NCI-H1694 (cell line): ENCODE data around the gene MGAT4A.
"Not testable (repeated sequence)": the region's sequence is repeated elsewhere in the genome, so short reads cannot be mapped to it uniquely, and the experiment has no call there.

Experiments
- DNase-seq: peaks from one replicate; lab custom pipeline; 2025; lab: John Stamatoyannopoulos, UW

The MGAT4A gene

DNA sequence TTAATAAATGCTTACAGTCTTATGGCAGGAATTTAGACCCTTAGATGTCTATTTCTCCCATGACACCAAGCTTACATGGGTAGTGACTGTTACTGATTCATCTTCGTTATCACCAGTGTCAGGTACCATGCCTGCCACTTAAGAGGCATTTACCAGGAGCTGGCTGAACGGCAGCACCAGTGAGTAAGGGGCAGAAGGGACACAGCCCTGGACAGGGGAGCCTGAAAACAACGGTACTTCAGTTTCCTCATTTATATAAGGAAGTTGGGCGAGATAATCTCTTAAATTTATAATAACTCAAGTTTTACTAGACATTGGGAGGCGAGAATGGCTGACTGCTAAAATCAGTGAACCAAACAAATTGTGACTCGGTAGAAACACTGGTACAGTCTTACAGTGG lies 123.8 kb downstream of the MGAT4A start:
- no peak for DNase-seq

DNA sequence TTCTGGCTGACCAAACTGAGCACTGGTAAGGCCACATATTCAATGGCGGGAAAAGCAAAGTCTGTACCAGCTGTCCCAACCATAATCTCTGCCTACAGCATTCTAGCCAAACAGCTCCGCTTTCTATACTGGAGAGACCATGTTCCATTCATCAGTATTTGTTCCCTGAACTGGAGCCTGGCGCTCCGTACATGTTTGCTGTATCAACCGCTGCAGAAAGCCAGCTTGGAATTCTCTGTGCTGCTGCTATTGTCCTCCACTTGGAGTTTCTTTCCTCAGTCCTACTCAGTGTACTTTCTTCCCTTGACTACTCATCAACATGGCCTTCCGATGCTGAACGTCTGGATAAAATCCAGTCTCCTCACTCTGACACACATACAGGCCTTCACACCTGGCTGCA lies 124.5 kb downstream of the MGAT4A start:
- DNase-seq: no peak

DNA sequence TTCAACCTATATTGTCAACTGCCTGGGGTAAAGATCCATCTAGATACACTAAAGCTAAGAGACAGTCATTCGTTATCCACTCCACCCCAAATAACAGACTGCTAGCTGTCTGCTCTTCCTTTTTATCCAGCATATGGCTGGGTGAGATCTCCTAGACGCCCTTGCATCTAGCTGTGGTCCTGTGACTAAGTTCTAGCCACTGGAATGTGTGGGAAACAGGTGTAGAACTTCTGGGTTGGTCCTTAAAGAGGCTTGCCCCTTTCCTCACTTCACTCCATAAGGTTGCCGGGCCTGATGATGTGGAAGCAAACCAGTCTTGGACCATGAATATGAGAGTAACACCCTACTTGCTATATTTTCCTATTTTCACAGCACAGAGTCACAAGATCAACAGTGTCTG lies 125.9 kb downstream of the MGAT4A start:
- DNase-seq: no peak

DNA sequence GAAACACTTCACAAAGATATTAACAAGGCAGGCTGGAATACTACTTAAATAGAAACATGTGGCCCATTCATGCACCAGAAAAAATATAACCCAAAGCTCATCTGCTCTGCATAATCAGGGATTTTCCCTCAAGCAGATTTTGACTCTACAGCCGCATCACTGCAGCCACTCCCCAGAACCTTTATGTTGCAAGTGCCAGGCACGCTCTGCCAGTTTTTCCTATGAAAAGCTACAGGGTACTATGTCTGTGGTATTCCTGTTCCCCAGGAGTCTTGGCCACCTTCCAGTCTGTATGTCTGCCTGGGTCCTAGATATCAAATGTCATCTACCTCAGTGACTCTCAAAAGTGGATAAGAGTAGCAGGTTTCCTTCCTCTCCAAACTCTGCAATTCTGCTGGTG lies 126.4 kb downstream of the MGAT4A start:
- no peak for DNase-seq

DNA sequence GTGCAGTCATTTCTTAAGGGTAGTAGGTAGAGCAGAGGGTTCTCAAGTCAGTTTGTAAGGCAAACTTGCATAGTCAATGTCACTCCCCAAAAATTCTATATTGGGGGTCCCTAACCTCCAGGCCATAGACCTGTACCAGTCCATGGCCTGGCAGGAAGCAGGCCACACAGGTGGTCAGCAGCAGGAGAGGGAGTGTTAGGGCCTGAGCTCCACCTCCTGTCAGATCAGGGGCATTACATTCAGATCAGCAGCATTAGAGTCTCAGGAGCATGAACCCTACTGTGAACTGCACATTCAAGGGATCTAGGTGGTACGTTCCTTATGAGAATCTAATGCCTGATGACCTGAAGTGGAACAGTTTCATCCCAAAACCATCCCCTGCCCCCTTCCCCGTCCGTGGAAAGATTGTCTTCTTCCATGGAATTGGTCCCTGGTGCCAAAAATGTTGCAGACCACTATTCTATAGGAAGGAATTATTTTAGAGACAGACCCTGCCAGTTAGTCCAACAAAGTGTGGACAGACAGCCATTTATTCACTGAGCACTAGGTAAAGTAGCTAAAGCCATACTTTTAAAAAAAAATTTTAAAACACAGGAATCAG lies 129.3 kb downstream of the MGAT4A start:
- no peak for DNase-seq

DNA sequence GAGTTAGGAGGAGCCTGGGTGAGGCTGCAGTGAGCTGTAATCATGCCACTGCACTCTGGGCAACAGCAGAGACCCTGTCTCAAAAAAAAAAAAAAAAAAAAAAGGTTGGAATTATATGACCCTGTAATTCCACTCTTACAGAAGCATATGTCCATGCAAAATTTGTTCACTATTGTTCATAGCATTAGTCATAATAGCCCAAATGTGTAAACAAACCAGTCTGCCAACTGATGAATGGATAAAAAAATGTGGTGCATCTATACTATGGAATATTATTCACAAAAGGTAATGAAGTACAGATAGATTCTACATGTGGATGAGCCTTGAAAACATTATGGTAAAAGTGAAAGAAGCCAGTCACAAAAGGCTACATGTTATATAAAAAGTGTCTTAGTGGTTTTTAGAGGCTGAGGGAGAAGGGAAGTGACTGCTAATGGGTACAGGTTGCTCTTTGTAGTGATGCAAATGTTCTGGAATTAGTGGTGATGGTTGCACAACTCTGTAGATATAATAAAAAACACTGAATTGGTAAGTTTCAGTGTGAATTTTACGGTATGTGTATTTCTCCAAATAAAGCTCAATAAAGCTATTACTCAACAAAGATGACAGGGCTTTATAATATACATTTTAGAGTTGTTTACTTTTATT lies 132.0 kb downstream of the MGAT4A start:
- no peak for DNase-seq

DNA sequence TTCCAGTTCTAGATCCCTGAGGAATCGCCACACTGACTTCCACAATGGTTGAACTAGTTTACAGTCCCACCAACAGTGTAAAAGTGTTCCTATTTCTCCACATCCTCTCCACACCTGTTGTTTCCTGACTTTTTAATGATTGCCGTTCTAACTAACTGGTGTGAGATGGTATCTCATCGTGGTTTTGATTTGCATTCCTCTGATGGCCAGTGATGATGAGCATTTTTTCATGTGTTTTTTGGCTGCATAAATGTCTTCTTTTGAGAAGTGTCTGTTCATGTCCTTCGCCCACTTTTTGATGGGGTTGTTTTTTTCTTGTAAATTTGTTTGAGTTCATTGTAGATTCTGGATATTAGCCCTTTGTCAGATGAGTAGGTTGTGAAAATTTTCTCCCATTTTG lies 136.3 kb downstream of the MGAT4A start:
- DNase-seq: not testable (repeated sequence)

DNA sequence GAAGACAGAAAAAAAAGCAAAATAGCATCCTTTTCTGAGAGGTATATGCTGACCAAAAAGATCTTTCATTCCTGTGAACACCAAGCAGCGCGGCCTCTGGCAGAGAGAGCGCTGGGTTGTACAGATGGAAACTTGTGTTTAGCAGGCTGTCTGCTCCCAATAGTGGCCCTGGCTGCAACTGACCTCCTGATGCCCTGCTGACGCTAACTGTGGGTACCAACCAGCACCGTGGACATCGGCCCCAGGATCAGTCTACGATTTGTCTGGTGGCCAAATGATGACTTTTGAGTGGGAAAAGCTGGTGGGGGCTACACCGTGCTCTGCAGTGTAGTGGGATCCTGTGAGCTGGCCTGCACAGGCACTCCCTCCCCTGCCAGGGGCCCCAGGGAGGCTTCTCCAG lies 138.4 kb downstream of the MGAT4A start:
- DNase-seq: no peak

DNA sequence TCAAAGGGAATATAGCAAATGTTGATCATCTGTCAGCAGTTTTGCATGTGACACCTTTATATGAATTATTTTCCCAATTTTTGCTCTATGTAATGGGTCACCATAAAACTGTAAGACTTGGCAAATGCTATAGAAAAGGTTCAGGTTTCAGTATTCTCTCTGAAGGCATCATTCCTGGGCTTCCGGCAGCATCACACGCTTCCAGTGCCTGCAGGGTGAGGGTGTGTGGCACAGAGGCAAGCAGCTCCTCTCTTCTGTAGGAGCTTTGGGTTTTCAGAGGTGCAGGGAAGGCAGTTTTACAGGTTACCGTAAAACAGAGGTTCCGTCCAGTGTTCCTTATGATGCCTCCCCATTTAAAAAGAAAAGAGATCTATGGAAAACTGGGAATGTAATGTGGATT lies 141.4 kb downstream of the MGAT4A start:
- no peak for DNase-seq

DNA sequence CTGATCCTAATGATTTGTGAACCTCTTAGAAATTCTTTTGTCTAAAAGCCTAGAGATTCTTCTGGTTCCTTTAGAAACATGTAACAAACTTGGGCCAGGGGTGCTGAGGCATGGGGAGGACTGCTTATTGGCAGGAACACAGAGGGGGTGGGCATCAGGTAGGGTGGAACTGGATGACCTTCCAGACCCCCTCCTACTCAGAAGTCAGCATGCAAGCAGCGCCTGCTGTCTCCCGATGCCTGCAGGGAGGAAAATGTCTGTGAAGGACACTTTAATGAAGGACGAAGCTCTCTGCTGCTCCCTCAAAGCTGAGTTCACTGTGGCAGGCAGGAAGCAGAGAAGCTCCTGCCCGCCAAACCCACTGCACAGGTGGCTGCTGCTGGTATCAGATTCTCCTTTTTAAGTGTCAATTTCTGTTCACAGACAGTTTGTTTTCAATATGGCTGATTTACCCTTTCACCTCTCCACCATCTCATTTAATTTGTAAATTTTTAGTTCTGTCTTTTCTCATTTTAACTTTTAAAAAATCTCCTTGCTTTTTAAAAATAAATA lies 142.0 kb downstream of the MGAT4A start:
- DNase-seq: no peak

DNA sequence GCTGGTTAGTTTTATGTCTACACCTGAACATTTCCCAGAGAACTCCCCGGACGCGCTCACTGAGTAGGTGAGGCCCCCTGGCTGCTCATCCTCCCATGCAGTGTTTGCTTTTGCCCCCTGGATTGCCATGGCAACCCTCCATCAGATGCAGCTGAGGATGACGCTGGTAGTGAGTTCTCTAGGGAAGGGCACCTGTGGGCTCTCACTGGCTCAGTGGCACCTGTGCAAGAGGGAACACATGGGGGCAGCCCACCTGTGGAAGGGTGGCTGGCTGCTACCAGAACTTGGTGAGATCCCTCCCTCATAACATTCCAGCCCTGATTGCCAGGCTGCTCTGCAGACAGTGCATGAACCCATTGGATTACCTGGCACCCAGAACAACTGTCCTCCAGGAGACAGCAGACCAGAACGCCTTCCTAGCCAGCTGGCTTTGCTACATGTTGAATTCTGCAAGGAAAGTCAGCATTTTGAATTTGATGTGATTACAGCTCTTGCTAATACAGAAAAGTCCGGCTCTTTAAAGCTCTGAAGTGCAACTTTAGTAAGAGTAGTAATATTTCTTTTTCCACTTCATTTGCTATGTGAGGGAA lies 144.3 kb downstream of the MGAT4A start:
- no peak for DNase-seq

DNA sequence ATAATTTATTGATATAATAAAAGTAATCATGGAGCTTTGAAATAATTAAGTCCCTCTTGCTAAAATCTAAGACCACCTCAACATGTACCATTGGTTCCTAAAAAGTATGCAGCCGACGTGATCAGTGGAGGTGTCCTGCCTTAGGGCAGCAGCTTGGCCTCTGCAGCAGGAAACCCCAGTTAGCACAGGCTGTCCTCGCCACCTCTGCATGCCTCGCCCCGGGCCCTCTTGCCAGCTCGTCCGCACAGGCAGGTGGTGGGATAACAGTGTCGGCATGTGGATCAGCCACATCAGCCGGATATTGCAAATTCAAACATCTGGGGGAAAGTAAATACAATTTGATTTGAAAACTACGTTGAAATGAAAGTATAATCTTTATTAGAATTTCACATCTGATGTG lies 145.5 kb downstream of the MGAT4A start:
- no peak for DNase-seq

DNA sequence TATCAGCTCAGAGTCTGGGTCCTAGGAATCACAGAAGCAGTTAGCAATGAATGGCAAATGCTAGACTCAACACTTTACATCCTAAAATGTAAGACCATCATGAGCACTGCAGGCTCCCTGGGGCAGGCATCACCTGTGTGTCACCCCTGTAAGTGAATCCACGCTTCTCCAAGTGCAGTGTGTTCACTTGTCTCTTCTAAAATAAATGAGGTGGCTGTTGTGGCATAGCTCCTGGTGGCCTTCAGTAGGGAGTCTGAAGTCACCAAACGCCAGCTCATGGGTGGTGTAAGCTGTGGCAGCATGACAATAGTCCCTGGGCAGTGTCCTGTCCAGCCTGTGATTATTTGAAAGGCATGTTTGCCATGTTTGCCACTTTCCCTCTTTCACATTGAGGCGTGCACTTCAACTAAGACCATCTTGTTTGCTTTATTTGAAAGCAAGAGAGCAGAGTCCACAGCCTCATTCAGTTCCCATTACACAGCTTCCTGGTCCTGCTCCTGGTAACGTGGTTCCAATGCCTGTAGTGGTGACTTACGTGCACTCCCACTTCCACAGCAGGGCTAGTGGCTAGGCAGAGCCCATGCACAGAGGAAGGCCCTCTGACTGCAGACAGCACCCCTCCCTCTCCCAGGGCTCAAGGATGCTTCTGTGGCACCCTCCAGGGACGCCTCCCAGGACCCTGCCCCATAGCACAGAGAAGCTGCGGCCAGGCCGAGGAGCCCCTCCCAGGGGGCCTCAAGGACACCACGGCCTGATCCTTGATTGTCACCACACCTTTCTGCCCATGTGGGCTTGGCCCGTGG lies 146.9 kb downstream of the MGAT4A start:
- no peak for DNase-seq

DNA sequence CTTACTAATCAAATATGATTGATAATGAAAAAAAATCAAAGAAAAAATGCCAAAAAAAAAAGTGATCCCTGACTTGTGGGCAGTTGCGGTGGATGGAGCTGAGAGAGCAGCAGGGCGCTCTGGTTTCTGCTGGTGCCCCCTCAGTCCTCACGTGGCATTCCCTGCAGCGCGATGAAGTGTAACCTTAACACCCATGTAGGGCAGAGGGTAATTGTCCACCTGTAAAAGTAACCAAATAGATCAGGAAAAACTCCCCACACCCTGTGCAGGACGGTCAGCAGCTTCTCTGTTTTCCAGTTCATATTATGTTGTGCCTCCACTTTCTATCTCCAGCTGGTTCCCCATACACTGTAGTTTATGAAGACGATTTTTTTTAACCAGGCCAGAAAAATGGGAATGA lies 147.7 kb downstream of the MGAT4A start:
- DNase-seq: no peak

DNA sequence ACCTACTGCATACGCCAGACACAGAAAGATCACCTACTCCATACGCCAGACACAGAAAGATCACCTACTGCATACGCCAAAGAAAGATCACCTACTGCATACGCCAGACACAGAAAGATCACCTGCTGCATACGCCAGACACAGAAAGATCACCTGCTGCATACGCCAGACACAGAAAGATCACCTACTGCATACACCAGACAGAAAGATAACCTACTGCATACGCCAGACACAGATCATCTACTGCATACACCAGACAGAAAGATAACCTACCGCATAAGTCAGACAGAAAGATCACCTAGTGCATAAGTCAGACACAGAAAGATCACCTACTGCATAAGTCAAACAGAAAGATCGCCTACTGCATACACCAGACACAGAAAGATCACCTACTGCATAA lies 148.4 kb downstream of the MGAT4A start:
- no peak for DNase-seq

DNA sequence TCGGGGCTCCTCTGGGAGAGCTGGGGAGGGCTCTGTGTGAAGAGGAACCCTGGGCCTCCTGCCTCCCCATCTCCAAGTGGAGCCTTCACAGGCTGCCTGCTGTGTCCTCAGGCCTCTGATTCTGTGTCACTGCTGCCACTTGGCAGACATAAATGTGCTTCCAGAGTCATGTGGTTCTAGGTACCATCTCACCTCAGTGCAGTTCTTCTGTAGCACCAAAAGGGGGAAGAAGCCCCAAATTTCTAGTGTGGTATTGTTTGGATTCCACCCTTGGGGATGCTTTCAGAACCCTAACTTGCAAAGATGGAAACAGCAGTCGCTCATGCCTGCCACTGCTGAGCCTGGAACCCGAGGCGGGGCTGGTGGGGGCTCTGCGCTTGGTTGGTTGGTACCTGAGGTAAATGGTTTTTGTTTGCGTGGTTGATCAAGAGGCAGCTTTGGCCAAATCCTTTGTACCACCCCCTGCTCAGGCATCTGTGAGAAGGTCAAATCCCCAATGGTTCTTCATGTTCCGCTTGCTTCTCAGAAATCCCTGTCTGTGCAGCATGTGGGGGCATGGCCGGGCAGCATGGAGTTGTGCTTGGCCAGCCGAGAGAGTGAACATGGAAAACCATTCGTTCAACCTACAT lies 150.2 kb downstream of the MGAT4A start:
- no peak for DNase-seq

DNA sequence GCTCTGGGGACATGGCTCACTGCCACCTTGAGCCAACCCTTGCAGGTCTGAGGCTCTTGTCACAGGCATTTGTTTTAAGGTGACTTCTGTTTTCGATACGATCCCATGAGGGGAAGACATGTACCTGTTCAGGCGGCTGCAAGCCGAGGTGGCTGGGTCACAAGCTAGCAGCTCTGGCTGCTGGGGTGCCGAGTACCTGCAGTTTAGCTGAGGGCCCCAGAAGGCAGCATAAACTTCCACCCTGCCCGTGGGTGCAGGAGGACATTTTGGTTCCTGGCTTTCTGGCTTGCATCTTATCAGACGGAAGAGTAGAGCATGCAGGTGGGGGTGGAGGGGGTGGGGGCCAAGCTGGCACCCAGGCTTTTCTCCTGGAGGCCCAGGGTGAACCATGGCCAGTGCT lies 151.0 kb downstream of the MGAT4A start:
- DNase-seq: no peak

DNA sequence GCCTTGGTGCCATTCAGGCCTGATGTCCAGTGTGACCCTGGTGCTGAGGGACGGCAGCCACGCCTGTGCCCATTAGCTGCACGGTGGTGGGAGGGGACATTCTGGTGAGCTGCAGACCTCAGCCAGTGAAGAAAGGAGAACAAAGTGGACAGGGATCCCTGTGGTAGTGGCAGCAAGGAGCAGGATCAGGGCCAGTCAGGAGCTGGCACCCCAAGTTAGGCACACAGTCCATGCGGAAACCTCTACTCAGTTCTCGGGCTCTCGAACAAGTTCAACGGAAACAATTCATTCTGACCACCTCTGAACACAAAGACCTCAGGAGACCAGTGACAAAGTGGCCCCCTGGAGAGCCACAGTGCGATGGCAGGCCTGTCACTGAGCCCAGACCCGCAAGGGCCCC lies 152.7 kb downstream of the MGAT4A start:
- no peak for DNase-seq

DNA sequence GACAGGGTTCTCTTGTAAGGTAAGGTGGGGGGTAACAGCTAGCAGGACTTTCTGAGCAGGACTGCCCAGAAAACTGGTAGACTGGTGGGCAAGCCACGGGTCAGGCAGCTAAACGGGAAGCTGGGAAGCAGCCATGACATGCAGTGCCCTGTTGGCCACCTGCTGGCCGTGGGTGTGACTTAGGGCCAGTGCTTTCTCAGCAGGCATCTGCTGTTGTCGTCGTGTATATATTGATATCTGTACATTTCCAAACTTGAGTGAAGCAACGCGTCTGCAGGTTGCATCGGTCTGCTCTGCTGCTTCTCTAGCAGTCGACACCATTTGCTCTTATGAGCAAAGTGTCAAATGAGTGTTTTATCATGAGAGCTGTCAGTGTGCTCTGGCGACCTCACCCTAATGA lies 153.6 kb downstream of the MGAT4A start:
- DNase-seq: no peak

DNA sequence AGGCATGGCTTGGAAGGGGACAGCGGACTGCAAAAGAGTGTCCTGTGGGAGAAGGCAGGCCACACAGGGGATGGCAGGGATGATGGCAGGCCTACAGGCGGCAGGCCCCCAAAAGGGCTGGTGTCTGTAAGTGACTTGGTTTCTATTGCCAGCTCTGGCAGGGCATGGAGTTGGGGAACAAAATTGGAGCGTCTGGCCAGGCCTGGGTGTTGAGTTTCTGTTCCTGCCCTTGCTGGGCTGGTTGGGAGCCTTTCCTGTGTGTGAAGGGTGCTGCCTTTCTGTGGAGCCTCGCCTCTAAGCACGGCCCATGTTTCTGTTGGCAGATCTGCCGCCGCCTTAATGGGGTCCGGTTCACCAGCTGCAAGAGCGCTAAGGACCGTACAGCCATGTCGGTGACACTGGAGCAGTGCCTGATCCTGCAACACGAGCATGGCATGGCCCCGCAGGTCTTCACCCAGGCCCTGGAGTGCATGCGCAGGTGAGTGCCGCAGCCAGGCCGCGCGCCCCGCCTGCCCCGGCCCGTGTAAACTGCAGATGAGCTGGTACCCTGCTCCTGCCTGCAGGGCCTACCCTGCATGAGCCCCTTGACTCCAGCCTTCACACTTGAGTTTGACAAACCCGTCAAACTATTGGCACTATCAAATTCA lies 154.1 kb downstream of the MGAT4A start:
- no peak for DNase-seq

DNA sequence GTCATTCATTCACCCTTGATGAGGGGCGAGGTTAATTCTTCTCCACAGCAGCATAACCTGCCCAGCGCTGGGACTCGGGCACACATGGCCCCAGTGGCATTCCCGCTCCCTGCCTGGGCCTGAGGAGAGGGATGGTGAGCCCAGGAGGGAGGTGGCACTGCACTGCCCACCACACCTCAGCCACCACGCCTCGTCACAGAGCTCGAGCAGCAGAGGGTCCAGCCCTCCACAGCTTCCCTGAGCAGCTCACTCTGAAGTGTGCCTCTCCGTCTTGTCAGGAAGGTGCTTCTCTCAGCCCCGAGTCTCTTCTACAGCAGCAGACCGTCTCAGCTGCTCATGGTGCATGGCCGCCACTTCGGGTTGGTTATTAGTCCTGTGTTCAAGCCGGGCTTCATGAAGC lies 157.5 kb downstream of the MGAT4A start:
- no peak for DNase-seq

DNA sequence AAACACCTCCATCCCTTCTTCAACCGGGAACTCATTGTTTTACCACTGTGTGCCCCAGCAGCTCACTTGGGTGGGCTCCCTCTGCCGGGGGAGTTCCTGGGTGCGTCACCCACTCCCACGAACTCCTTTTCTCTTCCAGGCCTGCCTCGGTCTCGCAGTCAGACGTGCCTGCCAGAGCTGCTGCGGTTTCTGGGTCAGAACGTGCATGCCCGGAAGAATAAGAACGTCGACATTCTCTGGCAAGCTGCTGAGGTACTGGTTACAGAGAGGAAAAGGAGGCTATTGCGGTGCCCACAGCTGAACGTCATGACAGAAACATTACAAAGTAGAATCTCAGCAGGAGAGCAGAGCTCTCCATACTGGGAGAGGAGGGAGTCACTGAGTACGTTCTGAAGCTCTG lies 158.3 kb downstream of the MGAT4A start:
- no peak for DNase-seq
